HS-5 (cell line): ENCODE results near the gene CPA5.
"Not testable (repeated sequence)": the region's sequence is repeated elsewhere in the genome, so short reads cannot be mapped to it uniquely, and the experiment has no call there.

Source experiments
- DNase-seq: peaks from one replicate; pipeline ENCODE4 v3.0.0-alpha.2; 2012; ENCODE audit warnings: low read depth

The CPA5 gene, protein sequence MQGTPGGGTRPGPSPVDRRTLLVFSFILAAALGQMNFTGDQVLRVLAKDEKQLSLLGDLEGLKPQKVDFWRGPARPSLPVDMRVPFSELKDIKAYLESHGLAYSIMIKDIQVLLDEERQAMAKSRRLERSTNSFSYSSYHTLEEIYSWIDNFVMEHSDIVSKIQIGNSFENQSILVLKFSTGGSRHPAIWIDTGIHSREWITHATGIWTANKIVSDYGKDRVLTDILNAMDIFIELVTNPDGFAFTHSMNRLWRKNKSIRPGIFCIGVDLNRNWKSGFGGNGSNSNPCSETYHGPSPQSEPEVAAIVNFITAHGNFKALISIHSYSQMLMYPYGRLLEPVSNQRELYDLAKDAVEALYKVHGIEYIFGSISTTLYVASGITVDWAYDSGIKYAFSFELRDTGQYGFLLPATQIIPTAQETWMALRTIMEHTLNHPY

DNA sequence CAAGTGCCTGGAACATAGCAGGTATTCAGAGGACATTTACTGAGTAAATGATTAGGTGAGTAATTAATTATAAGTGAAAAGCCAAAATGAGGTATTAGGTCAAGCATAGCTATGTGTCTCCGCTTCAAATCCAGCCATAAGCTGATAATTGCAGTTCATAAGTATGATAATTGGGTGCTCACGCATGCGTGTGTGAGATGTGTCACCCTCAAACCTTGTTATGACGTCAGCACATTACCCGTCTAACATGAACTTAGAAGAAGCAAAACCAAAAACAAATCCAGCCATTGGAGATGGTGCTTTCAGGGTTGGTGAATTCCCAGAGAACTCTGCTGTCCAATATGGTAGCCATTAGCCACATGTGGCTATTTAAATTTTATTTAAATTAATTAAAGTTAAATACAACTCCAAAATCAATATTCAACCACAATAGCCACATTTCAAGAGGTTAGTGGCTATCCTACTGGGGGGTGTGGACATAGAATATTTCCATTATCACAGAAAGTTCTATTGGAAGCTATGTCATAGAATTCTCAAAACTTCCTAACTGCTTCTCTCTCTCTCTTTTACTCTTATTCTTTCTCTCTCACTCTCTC lies at the start of gene CPA5:
TSS of gene CPA5 (plus strand) at position 546 of the 596 bp plus-strand sequence. CDS start 1,670 bp downstream, outside the sequence.
- no peak for DNase-seq

DNA sequence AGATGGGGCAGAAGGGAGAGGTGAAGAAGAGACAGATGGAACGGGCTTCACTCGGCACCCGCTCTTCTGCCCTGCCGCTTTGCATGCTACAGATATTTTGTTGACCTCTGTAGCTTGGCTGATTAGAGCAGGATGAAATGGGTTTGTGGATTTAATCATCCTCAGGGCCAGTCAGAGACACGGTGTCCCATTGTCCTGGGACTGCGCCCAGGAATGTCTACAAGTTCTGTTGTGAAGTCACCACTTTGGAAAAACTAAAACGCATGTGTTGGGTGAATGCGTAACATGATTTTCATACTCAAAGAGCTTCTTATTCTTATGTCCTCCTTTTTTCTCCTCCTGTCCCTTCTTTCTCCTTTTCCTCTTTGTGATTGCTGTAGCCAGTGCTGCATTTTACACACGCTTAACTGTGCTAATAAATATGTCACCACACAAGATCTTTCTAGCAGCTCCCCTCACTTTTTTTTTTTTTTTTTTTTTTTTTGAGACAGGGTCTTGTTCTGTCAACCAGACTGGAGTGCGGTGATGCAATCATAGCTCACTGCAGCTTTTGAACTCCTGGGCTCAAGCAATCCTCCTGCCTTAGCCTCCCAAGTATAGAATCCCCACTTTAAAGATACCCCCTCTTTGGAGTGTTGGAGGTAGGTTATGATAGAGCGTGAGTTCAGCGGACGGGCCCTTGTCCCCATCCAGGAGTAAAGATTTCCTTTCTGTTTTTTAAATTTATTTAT lies 48.2 kb upstream of the CPA5 start:
- no peak for DNase-seq

DNA sequence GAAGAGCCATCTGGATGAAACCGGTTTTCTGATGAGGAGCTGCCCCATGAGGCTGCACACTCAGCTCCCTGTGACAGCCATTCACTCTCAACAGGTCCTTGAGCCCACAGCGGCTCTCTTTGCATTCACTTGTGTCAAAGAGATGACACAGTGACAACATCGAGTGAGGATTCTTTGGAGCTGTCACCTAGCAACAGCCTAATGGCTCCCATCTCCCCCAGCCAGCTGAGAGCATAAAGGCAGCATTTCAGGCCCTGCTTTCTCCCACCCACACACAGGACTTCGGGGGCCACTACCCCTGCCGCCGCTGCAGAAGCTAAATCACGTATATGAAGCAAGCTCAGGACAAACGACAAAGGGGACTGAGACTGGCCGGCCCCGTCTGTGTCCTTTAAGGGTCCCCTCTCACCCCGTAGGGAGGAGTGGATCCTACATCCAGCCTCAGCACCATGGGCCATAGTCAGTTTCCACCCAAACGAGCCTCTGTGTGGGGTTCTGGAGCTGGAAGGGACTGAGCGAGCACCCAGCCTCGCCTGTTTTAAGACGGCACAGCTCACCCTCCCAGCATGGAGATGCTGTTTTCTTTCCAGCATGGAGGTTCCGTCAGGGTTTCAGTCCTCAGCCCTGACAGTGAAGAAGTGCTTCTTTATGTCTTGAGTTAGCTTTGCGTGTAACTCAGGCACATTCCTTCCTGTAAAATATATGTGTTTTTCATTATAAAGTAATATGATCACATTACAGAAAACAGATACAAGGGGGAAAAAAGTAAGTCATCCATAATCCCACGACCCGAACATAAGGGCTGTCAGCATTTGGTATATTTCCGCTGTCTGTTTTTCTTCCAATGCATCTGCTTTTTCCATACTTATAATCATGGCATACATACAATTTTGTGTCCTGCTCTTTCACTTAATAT lies 46.7 kb upstream of the CPA5 start:
- DNase-seq = no peak

DNA sequence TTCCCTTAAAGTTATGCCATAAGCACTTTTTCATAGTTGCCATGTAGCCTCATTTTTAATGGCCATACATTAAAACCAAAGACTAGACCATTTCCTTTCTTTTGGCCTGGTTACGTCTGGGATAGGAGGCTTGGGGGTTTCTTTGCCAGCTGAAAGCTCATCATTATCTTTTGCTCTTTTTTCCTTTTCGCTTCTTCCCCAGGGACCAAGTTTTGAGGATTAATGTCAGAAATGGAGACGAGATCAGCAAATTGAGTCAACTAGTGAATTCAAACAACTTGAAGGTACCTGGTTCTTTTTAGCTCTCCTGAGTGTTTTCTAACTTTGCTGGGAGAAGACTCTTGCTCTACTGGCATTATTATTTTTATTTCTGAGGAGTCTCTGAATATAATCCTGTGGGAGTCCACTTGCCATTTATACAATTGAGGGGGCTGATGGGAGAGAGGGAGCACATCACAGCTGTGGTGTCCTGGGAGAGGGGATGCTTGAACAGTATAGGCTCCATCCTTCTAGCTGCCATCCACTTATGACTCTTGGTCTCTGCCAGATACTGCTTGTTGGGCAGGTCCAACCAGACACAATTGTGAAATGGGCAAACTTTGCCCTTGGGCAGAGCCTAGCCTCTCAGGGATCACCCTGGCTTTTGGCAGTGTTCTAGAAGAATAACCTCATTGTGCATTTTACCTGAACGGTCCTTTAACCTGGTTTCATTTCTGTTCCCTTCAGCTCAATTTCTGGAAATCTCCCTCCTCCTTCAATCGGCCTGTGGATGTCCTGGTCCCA lies 45.9 kb upstream of the CPA5 start:
- DNase-seq = no peak

DNA sequence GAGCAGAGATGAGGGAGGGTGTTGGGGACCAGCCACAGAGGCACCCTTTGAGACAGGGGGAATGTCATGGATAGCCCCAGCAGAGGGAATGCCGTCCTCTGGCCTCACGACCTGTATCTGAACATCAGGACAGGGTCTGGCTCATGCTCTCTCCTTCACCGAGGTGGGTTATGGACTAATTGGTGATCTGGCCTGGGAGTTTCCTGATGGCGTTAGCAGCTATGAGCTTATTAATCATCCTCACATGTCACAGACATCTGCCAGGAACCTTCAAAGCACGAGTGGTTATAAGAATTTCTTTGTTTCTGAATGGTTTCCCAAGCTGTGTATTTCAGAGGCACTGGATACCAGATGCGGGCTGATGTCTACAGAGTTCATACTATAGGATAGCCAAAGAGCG lies 44.8 kb upstream of the CPA5 start:
- DNase-seq = no peak

DNA sequence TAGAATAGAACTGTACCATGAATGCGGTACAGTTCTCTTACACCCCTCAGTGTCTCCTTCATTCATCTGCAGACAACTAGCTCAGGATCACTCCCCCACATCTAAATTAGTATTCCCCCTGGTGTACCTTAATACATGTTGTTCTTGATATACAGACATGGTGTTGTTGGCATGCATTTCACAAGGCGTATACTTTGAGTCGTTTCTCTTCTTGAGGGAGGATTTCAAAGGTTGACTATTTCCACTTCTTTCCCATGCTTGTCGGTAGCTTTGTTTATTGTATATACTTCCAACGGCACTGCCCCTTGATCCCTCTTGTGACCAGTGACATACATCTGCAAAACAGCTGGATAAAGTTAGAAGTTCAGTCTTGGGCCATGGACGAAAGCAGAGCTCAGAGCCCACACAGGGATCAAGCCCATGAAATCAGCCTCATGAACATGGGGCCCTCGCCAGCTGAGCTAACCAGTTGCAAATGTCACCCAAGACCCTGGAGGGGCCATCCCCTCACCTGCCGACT lies 43.1 kb upstream of the CPA5 start:
- no peak for DNase-seq

DNA sequence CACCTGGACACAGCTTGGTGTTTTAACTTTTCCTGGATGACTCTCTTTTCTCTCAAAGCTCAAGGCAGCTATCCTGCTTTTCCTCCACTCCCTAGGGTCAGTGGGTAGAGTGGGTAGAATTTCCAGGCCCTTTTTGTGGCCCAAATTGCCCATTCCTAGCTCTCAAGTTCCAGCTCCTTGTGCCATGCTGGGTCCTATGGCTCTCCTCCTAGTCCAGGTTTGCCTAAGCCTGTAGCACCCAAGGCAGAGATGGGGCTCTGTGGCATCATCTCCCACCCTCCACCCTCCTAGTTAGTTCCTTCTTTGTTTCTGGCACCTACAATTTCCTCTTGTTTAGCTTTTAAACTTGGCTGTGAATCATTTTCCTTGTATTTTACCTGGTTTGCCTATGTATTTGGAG lies 42.0 kb upstream of the CPA5 start:
- DNase-seq = no peak

DNA sequence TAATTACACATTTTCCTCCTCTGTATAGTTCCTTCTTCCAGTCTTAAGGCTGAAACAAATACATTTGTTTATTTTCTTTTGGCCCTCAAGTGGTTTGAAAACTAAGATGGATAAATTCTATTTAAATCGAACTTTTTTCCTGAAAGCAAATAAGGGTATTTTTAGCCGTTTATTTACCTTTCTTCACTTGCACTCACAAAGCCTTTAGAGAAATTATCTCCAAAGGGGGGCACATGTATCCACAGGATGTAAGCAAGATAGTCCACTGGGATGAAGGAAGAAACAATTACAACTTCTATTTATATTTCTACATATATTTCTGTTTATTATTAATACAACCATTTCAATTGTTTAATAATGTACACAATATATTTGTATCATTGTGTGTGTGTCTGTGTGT lies 41.5 kb upstream of the CPA5 start:
- no peak for DNase-seq

DNA sequence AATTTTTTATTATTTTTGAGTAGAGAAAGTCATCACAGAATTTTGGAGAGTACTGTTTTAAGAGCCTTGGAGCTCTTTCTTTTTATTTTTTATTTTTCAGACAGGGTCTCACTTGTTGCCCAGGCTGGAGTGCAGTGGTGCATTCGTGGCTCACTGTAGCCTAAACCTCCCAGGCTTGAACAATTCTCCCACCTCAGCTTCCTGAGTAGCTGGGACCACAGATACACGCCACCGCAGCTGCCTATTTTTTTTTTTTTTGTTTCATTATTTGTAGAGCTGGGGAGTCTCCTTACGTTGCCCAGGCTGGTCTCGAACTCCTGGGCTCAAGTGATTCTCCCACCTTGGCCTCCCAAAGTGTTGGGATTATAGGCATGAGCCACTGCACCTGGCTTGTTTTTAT lies 41.1 kb upstream of the CPA5 start:
- no peak for DNase-seq

DNA sequence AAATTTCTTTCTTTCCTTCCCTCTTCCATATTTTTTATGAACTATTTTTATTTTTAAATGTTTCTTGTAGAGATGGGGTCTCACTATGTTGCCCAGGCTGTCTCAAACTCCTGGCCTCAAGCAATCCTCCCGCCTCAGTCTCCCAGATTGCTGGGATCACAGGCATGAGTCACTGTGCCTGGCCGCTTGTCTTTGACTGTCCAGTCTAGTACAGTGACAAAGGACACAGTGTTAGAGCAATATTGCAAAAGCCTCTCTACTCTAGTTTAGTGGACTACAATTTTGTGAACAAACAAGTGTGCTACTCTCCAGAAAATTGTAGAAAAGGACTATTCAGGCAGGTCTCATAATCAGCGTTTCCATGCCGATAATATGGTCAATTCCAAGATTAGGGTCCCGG lies 40.6 kb upstream of the CPA5 start:
- DNase-seq = no peak

DNA sequence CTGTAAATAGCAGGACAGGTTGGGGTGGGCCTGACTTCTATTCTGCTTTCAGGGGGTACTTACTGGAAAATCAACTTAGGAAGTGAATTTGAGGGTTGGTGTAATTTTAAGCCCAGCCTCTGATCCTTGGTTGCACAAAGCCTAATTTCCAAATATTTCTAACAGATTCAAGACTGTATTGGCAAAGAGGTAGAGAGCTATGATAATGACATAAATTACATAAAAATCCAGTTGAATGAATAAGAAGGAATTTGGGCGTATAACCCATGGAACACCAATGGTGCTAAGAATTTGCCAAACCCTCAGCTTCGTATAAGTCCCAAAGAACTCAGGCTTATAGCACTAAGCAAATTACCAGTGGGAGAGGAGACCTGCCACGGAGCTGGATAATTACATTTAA lies 39.7 kb upstream of the CPA5 start:
- DNase-seq = no peak

DNA sequence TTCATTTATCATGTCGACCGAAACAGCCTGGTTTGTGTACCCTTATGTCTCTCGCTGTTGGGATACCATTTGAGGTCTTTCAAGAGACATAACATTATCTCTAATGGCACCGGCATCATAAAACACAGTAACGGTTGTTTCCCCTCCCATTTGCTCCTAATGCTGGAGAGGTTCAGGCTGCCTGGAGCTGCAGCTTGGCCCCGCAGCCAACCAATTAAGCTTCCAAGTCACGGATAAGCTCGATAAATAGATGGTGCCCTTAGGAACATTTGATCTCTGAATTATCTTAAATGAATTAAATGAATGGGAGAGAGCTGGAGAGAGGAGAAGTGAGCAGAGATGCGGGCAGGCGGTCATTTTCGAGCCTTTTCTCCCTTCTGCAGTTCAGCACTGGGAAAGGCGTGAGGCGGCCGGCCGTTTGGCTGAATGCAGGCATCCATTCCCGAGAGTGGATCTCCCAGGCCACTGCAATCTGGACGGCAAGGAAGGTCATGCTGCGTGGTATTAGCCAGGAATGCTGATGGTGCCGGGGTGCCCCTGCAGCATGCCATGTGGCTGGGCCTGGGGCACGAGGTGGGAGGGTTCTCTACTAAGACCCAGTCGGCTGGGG lies 39.1 kb upstream of the CPA5 start:
- no peak for DNase-seq

DNA sequence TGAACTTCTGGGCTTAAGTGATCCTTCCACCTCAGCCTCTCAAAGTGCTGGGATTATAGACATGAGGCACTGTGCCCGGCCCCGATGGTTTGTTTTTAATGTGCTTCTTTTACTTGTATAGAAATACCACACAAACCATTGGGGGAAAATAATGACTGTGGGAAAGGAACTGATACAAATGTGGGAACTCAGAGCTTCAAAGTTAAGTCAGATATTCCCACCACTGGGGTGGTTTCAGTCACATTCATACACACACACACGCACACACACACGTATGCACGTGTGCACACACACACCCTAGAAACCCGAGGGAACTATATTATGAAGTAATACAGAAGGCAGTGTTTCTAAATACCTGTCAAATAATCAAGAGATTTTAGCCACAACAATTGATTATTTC lies 34.6 kb upstream of the CPA5 start:
- DNase-seq = no peak

DNA sequence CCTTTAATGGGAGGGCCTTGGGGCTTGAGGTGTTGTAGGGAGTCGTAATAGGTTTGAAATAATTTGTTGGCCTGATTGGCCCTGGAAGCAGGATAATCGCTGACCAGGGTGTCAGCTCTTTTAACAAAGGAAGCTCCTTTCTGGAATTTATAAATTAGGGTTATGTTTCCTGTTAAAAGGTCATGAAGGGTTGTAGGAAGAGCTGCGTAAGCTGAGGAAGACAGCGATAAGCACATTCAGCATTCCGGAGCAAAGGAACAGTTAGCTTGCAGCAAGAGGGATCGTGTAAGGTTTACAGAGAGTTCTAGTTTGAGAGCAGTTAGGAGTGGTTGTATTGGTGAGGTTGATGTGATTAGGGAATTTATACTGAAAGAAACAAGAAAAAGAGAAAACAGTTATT lies 30.3 kb upstream of the CPA5 start:
- DNase-seq = no peak

DNA sequence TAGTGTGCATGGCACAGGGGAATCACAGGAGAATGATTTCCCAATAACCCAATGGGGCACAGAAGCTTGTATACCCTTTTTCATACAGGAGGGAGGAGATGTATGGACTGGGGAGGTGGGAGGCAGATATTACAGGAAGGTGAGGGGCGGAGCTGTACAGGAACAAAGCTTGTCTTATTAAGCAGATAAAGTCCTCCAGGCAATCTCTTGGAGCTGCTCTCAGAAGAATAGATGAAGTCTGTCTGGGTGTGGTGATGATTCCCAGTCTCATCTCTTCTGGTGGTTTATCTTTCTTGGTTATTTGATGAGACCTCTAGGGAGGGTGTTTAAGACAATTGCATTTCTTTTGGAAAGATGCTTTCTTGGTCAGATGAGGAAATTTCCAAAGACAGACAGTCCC lies 25.1 kb upstream of the CPA5 start:
- DNase-seq = no peak

DNA sequence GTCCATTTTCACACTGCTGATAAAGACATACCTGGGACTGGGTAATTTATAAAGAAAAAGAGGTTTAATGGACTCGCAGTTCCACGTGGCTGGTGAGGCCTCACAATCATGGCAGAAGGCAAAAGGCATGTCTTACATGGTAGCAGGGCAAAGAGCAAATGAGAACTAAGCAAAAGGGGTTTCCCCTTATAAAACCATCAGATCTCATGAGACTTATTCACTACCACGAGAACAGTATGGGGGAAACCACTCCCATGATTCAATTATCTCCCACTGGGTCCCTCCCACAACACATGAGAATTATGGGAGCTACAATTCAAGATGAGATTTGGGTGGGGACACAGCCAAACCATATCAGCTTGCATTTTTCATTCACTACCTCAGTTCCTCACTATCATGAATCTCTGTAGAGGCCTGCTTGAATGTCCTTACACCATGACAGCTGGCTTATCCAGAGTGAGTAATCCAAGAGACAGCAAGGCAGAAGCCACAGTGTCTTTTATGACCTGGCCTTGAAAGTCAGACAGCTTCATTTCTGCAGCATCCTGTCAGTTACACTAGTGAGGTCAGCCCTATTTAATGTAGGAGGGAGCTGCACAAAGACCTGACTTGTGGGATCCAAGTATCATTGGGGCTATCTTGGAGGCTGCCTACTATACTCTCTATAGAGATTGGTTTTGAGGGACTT lies 22.9 kb upstream of the CPA5 start:
- not testable (repeated sequence) for DNase-seq

DNA sequence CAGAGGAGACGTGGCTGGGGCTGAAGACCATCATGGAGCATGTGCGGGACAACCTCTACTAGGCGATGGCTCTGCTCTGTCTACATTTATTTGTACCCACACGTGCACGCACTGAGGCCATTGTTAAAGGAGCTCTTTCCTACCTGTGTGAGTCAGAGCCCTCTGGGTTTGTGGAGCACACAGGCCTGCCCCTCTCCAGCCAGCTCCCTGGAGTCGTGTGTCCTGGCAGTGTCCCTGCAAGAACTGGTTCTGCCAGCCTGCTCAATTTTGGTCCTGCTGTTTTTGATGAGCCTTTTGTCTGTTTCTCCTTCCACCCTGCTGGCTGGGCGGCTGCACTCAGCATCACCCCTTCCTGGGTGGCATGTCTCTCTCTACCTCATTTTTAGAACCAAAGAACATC lies 22.0 kb upstream of the CPA5 start:
- no peak for DNase-seq

DNA sequence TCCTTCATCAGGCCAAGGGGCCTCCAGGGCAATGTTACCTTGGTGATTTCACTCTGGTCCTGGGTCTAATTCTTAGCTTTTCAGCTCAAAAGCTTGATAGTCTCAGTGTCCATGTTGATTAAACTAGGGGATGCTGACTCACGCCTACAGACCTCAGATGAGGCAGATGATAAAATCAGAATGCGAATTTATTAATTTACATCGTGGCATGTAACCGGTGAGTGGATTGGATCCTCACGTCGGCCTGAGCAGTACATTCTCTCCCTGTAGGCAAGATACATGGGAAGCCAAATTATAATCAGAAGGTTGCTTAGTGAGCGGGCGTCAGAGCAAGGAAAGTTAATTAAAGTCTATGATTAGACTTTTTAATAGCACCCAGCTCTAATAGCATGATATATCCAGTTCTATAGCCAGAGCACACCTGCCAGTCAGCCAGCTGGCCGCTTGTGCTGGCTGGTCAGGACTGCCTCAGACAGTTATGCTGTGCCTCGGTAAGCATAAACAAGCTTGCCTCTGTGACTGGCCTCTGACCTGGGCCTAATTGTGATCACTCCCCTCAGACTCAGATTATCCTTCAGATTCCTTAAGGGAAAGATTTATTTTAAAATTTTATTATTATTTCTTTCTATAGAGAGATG lies 20.2 kb upstream of the CPA5 start:
- DNase-seq = no peak

DNA sequence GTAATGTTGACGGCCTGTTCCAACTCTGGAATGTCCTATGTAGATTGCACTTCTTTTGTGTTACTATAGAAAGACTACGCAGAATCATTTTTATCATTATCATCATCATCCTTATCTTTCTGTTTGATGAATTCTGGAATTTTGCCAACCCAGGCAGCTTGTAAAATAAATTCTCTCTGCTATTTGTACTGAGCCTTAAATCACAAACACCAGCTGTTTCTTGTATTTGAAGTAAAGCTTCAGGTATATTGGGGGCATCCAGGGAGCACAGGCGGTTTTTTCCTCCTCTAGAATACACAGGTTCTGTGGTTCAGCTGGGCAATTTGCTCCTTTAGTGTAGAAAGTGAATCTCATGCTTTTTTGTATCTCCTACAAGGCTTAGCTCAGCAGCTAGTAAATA lies 14.9 kb upstream of the CPA5 start:
- DNase-seq = no peak
